A549 treated with DMSO at 1 μM for 4 hours (cell line): ENCODE results near the gene ACVR1C. TPM values are rescaled to one million over a fixed set of nuclear protein-coding genes. Genes with fewer than 3 reads are reported as not detected.

Source experiments
- total RNA-seq: library from RNA; stranded (reverse); fragments of 200-300 nt; extraction: Qiagen RNA extraction; gene quantifications from 5 replicates; pipeline ENCODE4 v1.2.3, GENCODE V29; 2022; ENCODE audit warnings: low read depth

ACVR1C gene
- total RNA-seq = 0.01 to 0.07 TPM in 2 of 5 replicates, not detected in the others

GRCh38 chr2:157628477-157629415 is at the start of gene ACVR1C:
ACVR1C (minus strand) TSS chr2:157628864; CDS start chr2:157628644, 220 bp downstream.

Other genes with a start within 250 kb of the ACVR1C start
- not detected in 5 replicates for gene CYTIP, start 184.8 kb downstream of the ACVR1C start, total RNA-seq
- gene ACVR1, start 247.5 kb upstream of the ACVR1C start, total RNA-seq = 30.4 to 35.3 TPM (median 33.4 TPM) in 5 replicates